HG03521 (cell line): Measurements from ENCODE around the gene DEUP1.
"Not testable (repeated sequence)": the region's sequence is repeated elsewhere in the genome, so short reads cannot be mapped to it uniquely, and the experiment has no call there.

Experiments
- ATAC-seq: cut with Tn5 transposase; IDR thresholded peaks from one replicate; pipeline ENCODE4 v1.9.1; 2021; ENCODE audit warnings: mild to moderate bottlenecking, moderate library complexity; ENCODE audit not compliant: unreplicated experiment

The DEUP1 gene, protein sequence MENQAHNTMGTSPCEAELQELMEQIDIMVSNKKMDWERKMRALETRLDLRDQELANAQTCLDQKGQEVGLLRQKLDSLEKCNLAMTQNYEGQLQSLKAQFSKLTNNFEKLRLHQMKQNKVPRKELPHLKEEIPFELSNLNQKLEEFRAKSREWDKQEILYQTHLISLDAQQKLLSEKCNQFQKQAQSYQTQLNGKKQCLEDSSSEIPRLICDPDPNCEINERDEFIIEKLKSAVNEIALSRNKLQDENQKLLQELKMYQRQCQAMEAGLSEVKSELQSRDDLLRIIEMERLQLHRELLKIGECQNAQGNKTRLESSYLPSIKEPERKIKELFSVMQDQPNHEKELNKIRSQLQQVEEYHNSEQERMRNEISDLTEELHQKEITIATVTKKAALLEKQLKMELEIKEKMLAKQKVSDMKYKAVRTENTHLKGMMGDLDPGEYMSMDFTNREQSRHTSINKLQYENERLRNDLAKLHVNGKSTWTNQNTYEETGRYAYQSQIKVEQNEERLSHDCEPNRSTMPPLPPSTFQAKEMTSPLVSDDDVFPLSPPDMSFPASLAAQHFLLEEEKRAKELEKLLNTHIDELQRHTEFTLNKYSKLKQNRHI

DNA sequence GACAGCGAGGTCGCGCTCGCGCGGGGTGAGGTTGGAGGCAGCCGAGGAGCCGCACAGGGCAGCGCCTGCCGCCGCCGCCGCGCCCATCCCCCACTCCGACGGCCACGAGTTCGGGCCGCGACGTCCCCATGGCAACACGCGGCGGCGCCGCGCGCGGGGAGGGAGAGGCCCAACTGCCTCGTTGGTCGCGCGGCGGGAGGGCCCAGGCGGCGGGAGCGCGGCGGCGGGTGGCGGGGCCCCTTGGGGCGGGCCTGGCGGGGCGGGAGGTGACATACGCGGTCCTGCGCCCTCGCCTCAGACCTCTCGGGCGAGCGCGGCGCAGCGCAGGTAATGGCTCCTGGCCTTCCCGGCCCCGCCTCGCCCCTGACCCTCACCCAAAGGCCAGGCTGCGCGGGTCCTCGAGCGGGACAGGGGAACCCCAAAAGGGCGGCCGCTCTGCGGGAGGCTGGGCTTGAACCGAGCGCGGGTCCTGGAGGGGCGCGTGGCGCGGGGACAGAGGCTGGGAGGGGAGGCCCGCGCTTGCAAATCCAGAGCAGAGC lies at the start of gene DEUP1:
Gene DEUP1 (plus strand): TSS at position 297 of the 539 bp plus-strand sequence. CDS start 1,518 bp downstream, outside the sequence.
- ATAC-seq = no peak

DNA sequence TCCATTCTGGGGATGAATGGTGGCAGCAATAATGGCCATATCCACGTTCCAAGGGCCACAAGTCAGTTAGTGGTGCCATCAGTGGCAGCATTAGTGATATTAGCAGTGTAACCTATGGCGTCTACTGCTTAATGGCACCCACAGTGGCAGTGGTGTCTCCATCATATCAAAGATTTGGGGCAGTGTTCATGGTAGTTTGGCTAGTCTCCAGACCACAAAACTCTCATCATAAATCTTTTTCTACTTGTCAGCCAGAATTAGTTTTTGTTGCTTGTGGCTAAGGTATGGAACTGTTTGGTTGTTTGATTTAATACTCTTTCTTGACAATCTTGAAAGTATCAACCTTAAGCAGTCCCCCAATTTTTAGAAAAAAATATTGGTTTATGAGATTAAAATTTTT lies 45.1 kb upstream of the DEUP1 start:
- no peak for ATAC-seq

DNA sequence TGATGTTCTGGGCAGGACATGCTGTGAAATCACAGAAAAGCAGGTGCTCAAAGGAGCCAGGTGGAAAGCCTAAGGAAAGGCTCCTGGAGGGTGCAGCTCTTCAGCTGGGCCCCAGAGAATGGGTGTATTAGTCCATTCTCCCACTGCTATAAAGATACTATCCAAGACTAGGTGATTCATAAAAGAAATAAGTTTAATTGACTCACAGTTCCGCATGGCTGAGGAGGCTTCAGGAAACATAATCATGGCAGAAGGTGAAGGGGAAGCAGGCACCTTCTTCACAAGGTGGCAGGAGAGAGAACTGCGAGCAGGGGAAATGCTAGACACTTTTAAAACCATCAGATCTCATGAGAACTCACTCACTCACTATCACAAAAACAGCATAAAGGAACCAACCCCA lies 43.1 kb upstream of the DEUP1 start:
- no peak for ATAC-seq

DNA sequence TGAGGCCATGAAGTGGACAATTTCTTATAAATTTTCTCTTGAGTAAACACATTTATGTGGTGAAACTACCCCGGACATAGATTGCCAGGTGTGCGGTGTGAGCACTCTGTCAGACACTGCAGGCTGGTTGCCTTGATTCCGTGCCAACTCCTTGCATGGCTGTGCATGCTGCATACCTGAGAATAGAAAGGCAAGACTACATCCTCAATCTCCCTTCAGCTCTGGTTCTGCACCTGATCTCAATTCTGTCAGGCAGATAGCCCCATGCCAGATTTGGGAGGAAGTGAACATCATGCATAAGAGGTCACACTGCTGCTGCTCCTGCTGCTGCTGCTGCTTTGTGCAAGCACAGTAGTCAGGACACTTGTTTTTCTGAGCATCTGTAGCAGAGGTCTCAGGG lies 42.5 kb upstream of the DEUP1 start:
- no peak for ATAC-seq

DNA sequence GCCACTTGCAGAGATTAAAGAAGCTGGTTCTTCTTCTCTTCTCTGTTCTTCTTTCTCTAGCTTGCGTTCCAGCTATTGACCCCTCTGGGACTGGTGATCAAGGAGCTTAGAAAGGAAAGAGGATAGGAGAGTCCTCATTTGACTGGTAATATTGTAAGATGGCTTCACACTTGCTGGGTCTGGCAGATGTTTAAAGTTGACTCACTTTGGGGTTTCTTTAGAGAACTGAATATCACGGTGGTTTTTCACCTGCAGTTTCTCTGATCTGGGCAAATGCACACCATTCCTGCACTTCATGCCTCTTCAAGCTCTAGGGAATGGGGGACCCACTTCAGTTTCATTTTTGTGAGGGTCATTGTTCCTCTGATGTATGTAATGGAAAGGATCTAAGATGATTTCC lies 41.8 kb upstream of the DEUP1 start:
- no peak for ATAC-seq

DNA sequence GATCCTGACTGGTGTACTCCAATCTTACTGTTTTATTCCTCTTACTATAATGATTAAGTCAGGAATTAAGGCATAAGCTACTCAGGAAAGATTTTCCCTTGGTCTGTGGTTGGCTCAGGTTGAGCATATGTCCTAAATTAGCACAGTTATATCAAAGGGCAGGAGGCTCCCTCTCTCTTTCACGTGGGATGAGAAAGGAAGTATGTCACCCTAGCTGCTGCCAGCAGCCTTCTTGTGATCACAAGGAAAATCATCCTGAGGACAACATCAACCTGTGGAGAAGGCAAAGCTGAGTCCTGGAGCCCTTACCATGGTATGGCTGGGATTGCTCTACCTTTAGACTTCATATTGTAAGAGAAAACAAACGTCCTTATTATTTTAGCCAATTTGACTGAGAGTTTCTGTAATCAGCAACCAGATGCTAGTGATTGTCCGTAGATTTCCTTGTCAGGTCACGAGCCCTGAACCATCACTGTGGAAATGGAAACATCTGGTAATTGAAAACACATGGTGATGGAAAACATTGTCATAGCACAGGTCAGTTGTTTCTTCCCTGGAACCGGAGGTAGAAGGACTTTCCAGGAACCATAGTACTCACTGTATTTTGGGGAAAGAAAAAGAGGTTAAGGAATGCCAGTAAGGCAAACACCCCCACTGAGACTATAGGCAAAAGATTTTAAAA lies 40.6 kb upstream of the DEUP1 start:
- no peak for ATAC-seq

DNA sequence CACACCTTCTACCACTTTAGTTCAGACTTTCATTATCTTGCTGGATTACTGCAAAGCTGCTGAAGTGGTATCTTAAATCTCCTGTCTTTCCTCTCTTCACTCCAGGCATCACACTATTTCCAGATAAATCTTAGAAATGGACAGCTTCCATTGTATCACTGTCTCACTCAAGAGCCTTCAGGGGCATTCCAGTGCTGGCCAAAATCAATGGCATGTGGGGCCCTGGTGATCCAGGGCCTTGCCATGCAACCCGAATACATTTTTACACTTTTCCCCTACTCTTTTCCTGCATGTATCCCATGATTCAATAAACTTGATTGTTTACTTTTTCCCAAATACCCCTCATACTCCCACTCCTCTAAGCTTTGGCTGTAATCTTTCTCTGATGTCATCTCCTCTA lies 39.4 kb upstream of the DEUP1 start:
- ATAC-seq = no peak

DNA sequence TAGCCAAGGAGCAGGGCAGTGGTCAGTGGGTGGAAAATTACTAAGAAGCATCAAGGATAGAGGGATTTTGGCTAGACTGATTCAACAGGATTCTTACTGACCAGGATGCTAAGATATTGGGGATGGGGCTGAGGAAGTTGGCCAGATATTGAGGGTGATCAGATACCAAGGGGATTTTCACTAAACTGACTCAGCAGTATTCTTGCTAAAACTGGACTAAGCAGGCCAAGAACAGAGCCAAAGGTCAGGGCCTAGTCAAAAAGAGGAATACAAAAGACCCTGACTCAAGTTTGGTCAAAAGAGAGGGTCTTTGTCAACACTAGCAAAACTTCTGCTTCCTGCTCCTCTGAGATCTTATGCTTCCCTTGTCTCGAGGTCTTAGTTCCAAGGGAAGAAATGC lies 38.6 kb upstream of the DEUP1 start:
- ATAC-seq = no peak

DNA sequence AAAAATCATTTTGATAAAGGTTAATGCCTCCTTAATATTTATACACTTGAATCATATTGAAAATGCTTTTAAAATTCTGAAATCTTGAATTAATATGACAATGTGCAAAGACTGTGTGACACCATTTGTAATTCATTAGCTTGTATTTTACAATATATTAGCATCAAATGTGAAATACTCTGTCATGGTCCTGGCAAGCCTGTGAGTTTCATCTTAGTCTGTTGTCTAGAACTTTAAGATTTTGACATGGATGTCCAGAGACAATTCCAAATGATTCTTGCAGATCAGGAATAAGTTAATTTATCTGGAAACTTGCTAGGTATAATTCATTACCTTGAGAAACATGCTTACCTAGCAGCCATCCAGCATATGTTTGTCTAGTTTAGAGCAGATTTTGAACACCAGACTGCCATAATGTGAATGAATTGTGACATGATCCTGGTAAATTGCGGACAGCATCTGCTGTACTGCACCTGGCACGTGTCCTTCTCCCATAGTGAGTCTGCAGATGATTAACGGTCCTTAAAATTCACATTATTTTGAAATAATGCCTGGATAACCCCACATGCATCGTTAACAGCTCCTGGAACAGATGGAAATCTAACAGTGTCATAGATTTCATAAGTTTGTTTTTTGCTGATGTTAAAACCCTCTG lies 34.5 kb upstream of the DEUP1 start:
- no peak for ATAC-seq

DNA sequence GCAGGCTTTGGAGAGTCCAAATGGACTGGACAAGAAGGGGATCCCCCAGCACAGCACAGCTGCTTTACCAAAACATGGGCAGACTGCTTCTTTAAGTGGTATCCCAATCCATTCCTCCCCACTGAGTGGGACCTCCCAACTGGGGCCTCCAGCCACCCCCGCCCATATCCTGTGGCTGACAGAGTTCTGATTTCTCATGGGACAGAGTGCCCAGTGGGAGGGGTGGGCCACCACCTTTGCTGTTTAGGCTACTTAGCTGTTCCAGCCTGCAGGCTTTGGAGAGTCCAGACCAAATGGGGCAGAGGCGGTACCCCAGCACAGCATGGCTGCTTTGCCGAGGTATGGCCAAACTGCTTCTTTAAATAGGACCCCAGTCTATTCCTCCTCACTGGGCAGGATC lies 26.9 kb upstream of the DEUP1 start:
- ATAC-seq = no peak

DNA sequence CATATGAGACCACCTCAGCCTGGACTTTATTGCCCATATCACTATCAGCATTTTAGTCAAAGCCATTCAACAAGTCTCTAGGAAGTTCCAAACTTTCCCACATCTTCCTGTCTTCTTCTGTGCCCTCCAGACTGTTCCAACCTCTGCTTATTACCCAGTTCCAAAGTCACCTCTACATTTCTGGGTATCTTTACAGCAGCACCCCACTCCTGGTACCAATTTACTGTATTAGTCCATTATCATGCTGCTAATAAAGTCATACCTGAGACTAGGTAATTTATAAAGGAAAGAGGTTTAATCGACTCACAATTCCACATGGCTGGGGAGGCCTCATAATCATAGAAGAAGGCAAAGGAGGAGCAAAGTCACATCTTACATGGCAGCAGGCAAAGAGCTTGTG lies 16.1 kb upstream of the DEUP1 start:
- ATAC-seq = not testable (repeated sequence)

DNA sequence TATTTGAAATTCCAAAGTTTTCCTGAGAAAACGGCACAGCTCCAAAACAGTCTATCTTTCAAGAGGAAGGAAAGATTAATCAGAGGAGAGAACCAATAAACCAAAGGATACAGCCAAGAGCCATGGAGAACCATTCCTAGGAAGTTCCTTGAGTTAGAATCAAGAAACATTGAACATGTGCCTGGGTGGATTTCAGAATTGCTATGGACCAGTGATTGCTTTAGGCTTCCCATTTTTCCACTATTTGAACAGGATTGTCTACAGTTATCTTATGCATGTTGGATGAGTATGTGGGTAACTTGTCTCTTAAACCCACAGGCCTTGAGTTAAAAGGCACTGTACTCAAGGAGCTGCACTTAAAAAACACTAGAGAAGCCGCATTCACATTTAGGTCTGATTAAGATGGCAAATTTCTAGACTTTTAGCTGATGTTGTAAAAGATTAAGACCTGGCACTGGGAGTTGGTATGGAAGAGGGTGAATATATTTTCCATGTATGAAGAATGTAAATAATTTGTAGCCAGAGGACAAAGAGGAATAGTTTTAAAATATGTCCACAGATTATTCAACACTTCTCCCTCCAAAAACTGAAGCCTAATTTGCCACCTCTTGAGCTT lies 11.2 kb upstream of the DEUP1 start:
- no peak for ATAC-seq

DNA sequence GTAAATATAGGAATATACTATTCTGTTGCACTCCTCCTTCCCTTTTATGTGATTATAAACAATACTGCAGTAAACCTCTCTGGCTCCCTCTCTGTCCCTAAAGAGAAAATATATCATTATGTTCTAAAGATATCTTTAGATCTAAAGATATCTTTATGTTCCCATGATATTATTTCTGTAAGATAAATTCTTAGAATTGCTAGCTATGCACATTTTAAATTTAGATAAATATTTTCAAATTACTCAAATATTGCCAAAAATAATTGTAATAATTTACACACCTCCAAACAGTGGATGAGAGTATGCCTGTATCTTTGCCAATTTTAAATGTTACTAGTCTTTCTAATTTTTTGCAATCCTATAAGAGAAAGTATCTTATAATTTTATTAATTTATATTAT lies 10.3 kb upstream of the DEUP1 start:
- no peak for ATAC-seq

DNA sequence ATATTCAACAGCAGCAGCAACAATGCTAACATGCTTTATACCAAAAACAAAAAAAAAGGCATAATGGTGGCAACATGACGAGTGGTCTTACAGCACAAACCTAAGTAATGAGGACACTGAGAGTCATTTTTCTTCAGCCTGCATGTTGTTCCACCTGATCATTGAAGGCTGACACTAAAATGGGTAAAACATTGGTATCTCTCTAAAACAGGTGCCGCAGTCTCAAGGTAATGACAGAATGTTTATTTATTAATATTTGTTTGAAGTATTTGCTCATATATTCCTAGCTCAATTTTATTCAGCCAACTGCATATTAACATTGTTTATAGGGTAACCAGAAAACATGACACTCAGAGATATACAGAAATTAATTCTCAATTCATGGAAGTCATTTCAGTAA lies 8.3 kb upstream of the DEUP1 start:
- no peak for ATAC-seq

DNA sequence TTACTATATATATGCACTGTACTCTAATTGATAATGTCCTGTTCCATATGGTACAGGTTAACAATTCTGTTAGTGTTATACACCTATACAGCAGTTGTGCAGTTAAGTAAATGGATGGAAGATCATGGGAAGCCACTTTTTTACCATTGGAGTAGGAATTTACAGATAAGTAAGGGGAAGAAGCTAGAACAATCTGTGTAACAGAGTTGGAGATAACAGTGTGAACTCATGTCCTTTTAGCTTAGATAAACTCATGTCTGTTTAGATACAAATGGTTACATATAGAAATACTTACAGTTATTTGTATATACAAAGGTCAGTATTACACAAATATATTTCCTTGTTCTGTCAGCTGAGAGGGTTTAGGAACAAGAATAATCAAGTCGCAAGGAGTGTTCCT lies 6.8 kb upstream of the DEUP1 start:
- ATAC-seq = no peak

DNA sequence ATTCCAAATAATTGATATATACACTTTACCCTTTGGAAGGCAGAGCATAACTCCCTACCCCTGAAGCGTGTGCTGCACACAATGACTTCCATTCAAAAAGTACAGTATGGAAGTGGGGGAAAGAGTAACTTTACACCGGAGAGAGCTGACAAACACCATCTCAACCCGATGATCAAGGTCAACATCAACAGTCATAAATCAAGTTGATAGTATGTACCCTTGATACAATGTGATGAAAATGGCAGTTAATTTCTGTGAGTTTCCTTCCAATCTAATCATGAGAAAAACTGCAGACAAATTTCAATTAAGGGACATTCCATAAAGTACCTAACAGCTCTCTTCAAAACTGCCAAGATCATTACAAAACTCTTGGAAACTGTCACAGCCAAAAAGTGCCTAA lies 6.0 kb upstream of the DEUP1 start:
- ATAC-seq = no peak

DNA sequence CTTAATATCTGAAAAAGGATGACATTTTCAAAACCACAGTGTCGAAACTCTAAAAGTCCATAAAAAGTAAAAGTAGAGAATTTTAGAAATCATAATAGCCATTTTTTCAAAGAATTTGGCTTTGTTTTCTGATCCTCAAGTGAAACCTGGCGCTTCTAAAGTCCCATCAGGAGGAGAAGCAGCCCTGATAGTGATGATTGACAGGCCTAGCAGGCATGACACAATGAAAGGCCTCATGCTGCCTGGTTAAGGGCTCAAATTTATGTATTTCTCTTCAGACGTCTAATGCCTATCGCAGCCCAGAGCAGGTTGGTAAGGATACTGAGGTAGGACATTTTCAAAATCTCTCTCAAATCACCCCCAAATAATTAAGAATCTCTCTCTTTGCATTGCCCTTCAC lies 3.9 kb upstream of the DEUP1 start:
- no peak for ATAC-seq

DNA sequence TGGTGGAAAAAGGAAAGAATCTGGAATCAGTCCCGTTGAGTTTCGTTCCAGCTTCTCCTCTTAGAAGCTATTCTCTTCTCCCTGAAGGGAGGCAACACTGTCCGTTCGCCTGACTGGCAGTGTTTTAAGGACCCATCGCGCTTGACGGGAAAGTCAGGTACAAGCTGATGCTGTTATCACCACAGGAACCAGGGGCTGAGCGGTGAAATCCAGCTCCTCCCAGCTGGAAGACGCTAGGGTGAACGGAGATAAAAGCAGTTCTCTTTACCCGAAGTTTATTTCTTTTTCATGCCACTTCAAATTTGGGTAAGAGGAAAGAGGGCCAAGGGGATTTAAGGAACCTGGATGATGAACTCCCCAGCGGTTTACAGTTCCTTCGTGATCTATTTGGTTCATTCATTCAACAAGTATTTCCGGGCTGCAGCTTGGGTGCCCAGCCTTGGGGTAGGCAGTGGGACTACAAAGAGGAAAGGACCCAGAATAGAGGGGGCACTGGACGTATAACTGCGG lies 551 bp upstream of the DEUP1 start:
- ATAC-seq = no peak

DNA sequence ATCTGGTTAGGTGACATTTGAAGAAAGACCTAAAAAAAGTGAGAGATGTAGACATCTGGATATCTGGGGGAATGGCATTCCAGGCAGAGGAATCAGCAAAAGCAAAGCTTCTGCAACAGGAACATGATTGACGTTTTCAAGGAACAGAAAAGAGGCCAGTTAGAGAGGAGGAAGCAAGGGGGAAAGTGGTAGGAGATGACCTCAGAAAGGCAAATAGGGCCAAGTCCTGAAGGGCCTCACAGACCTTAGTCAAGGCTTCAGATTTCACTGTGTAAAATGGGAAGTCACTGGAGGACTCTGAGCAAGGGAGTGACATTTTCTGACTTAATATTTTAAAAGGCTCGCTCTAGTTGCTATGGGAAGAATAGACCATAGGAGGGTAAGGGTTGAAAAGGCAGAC lies 9.7 kb downstream of the DEUP1 start:
- ATAC-seq = no peak

DNA sequence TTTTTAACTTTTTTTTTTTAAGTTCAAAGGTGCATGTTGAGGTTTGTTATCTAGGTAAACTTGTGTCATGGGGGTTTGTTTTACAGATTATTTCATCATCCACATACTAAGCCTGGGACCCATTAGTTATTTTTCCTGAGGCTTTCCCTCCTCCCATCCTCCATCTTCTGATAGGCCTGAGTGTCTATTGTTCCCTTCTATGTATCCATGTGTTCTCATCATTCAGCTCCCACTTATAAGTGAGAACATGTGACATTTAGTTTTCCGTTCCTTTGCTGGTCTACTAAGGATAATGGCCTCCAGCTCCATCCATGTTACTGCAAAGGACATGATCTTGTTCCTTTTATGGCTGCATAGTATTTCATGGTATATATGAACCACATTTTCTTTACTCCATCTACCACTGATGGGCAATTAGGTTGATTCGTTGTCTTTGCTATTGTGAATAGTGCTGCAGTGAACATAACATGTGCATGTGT lies 14.4 kb downstream of the DEUP1 start:
- ATAC-seq = no peak

DNA sequence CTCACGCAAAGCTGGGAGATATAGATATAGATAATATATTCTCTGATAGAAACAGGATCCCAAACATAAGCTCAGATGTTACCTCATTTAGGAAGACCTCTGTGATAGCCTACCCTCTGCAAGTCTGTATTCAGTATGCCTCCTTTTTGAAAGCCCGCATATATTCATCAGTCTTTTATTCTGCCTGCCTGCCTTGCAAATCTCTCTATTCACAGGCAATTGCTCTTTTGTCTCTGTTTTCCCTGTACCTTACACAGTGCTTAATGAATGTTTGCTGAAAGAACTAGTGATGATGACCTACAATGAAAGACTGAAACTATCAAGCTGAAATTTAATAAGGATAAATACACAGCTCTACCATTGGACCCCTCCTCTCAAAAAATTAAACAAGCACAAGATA lies 18.4 kb downstream of the DEUP1 start:
- no peak for ATAC-seq
